Daoy (cell line): ENCODE results near the gene DDX6. TPM values are rescaled to one million over a fixed set of nuclear protein-coding genes. Genes with fewer than 3 reads are reported as not detected.

Experiments used
- DNase-seq: peaks from one replicate; pipeline ENCODE4 v3.0.0-alpha.2; 2015; ENCODE audit warnings: low read depth
- total RNA-seq: library from RNA; depleted of rRNA; stranded (reverse); fragments of >200 nt; shearing (Covaris generic); gene quantifications from 2 replicates; pipeline ENCODE4 v1.2.3, GENCODE V29; 2014; rRNA removed

The DDX6 gene
- total RNA-seq, 1 experiment from 2014 or later: 46.7 TPM

GRCh38 chr11:118705111-118705741 is 85.7 kb downstream of the DDX6 start:
- DNase-seq: peak; percentile 79

DNA sequence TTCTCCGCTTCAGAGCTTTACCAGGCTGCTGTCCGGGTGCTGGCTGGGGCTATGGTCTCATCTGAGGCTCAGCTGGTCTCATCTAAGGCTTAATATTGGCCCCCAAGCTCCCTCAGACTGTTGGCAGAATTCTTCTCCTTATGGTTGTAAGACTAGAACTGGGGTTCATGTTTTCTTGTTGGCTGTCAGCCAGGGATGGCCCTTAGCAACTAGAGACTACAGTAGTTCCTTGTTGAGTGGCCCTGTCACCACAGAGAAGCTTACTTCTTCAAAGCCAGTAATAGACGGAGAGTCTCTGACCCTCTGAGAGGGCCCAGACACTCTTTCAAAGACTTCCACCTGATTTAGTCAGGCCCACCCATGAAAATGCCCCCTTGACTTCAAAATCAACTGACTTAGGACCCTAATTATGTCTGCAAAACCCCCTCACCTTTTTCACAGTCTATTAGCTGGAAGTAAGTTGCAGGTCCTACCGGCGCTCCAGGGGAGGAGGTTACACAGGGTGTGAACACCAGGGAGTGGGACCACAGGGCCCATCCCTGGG is 87.3 kb downstream of the DDX6 start:
- no peak for DNase-seq

DNA sequence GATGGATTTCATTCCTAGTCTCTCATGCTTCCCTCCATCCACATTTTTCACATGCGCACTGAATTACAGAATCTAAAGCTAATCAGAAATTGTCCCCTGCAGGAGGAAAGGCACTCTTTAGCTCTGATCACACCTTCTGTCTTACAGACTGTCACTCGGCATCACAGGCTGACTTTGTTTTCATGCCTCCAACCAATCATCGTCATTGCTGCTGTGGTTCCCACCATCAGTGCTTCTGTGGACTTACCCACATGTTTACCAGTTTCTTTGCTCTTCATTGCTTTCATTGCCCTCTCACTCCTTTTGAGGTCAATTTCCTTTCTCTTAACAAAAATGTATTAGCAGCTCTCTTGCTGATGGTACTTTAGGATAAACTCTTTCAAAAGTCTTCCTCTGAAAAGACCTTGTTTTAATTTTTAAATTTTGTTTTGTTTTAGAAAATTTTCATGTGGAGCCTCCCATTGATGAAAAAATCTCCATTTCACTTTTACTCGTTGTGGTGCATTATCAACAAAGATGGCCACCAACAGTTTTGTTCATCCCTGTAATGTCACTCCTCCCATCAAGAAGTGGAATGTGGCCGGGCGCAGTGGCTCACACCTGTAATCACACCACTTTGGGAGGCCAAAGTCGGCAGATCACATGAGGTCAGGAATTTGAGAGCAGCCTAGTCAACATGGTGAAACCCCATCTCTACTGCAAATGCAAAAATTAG is 91.3 kb downstream of the DDX6 start:
- DNase-seq: no peak

Other genes starting within 250 kb of the DDX6 start
- gene IFT46, start 225.2 kb downstream of the DDX6 start, total RNA-seq: 28.4 and 28.6 TPM in 2 replicates
- gene ARCN1, start 218.8 kb downstream of the DDX6 start, total RNA-seq: 131 and 135 TPM in 2 replicates
- gene PHLDB1, start 183.5 kb downstream of the DDX6 start, total RNA-seq: 36.8 and 44.7 TPM in 2 replicates
- gene TREH, start 111.5 kb downstream of the DDX6 start, total RNA-seq: not detected in 2 replicates
- gene CXCR5, start 92.7 kb upstream of the DDX6 start, total RNA-seq: not detected in 2 replicates
- gene BCL9L, start 134.8 kb upstream of the DDX6 start, total RNA-seq: 3.9 and 5.4 TPM in 2 replicates
- gene UPK2, start 165.1 kb upstream of the DDX6 start, total RNA-seq: not detected in 2 replicates
- not detected in 2 replicates for gene FOXR1, start 180.6 kb upstream of the DDX6 start, total RNA-seq
- 27.3 and 40.2 TPM in 2 replicates for gene CENATAC, start 207.0 kb upstream of the DDX6 start, total RNA-seq
- 1,318 and 1,710 TPM in 2 replicates for gene RPS25, start 227.2 kb upstream of the DDX6 start, total RNA-seq
- gene TRAPPC4, start 227.6 kb upstream of the DDX6 start, total RNA-seq: 102 and 110 TPM in 2 replicates
- 12.7 and 18.9 TPM in 2 replicates for gene SLC37A4, start 239.7 kb upstream of the DDX6 start, total RNA-seq